ENCODE data around the gene ADGB. TPM values are rescaled to one million over a fixed set of nuclear protein-coding genes. Genes with fewer than 3 reads are reported as not detected.

ADGB gene
- total RNA-seq, 1 donor from 2014 or later = not detected

DNA sequence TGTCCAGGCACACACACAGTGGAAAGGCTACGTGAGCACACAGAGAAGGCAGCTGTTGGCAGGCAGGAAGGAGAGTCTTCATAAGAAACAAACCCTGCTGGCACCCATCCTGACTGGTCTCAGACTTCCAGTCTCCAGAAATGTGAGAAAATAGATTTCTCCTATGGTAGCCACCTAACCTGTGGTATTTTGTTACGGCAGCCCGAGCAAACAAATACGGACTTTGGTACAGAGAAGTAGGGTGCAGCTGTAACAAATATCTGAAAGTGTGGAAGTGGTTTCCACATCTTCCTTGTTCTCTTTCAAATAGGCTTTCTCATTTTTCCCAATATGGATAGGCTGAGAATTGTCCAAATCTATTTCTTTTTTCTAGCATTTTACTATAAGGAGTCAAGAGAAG, 94.6 kb downstream of the ADGB start:
- Histone ChIP-seq H3K27ac (ENCODE audit: low read depth, low read length) (no peak overlapping the region), H3K4me2 (ENCODE audit: low read length) (no peak overlapping the region), H3K27me3 (ENCODE audit: insufficient read depth, low read length) (no peaks in the 10 kb centered on the region), H2AFZ (ENCODE audit: low read depth, low read length) (no peak overlapping the region), H3K4me3 (ENCODE audit: insufficient read depth, low read depth, low read length) (no peak overlapping the region), H4K20me1 (ENCODE audit: insufficient read depth, low read length) (no peaks in the 10 kb centered on the region), H3K4me1 (ENCODE audit: insufficient read depth, low read length) (no peaks in the 10 kb centered on the region), H3K79me2 (ENCODE audit: insufficient read depth, low read length) (no peaks in the 10 kb centered on the region), H3K9me3 (ENCODE audit: insufficient read depth, low read depth, low read length) (no peaks in the 10 kb centered on the region), H3K9ac (ENCODE audit: low read length) (no peak overlapping the region), H3K36me3 (ENCODE audit: insufficient read depth, low read length) (no peaks in the 10 kb centered on the region)
- Mint-ChIP-seq H3K27me3 (ENCODE audit: low read depth, unreplicated experiment) (peaks cover 2% of the 10 kb centered on the region), H3K4me1 (ENCODE audit: low read depth, unreplicated experiment) (no peaks in the 10 kb centered on the region), H3K36me3 (ENCODE audit: low read depth, unreplicated experiment) (no peaks in the 10 kb centered on the region), H3K27ac (ENCODE audit: unreplicated experiment) (no peak overlapping the region), H3K4me3 (ENCODE audit: unreplicated experiment) (no peak overlapping the region), H3K9me3 (ENCODE audit: unreplicated experiment) (no peaks in the 10 kb centered on the region)
- FAIRE-seq (no peak), DNase-seq (ENCODE audit: low read depth) (no peak)
- TF ChIP-seq EZH2 (IDR thresholded peaks at IDR 0.05; ENCODE audit: insufficient read depth, low read length) = no peak
- TF ChIP-seq, protein P1, sequence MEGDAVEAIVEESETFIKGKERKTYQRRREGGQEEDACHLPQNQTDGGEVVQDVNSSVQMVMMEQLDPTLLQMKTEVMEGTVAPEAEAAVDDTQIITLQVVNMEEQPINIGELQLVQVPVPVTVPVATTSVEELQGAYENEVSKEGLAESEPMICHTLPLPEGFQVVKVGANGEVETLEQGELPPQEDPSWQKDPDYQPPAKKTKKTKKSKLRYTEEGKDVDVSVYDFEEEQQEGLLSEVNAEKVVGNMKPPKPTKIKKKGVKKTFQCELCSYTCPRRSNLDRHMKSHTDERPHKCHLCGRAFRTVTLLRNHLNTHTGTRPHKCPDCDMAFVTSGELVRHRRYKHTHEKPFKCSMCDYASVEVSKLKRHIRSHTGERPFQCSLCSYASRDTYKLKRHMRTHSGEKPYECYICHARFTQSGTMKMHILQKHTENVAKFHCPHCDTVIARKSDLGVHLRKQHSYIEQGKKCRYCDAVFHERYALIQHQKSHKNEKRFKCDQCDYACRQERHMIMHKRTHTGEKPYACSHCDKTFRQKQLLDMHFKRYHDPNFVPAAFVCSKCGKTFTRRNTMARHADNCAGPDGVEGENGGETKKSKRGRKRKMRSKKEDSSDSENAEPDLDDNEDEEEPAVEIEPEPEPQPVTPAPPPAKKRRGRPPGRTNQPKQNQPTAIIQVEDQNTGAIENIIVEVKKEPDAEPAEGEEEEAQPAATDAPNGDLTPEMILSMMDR (IDR thresholded peaks at IDR 0.05; ENCODE audit: insufficient read depth, low read depth, low read length) = no peak

DNA sequence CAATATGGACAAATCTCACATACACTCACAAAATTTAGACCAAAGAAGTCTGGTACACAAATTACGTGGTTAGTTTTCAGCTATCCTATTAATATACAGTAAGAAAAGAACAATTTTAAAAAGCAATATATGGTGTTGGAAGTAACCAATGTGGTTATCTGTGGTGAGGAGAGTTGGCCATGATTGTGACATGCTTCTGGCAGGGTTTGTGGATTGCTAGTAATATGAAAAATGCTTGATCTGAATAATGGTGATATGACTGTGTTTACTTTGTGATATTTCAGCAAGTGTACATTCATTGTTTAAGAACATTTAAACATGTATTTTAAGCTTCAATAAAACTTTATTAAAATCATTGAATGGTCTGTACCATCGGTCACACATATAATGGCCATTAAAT, 99.1 kb downstream of the ADGB start:
- Mint-ChIP-seq H3K4me1 (ENCODE audit: low read depth, unreplicated experiment) (no peaks in the 10 kb centered on the region), H3K36me3 (ENCODE audit: low read depth, unreplicated experiment) (no peaks in the 10 kb centered on the region), H3K9me3 (ENCODE audit: unreplicated experiment) (no peaks in the 10 kb centered on the region), H3K4me3 (ENCODE audit: unreplicated experiment) (no peak overlapping the region), H3K27ac (ENCODE audit: unreplicated experiment) (no peak overlapping the region), H3K27me3 (ENCODE audit: low read depth, unreplicated experiment) (peaks cover 2% of the 10 kb centered on the region)
- DNase-seq (ENCODE audit: low read depth) (peak; percentile 10), FAIRE-seq (no peak)
- Histone ChIP-seq H3K4me2 (ENCODE audit: low read length) (no peak overlapping the region), H3K79me2 (ENCODE audit: insufficient read depth, low read length) (no peaks in the 10 kb centered on the region), H2AFZ (ENCODE audit: low read depth, low read length) (no peak overlapping the region), H3K36me3 (ENCODE audit: insufficient read depth, low read length) (no peaks in the 10 kb centered on the region), H3K4me1 (ENCODE audit: insufficient read depth, low read length) (no peaks in the 10 kb centered on the region), H3K27me3 (ENCODE audit: insufficient read depth, low read length) (no peaks in the 10 kb centered on the region), H3K9ac (ENCODE audit: low read length) (no peak overlapping the region), H3K27ac (ENCODE audit: low read depth, low read length) (no peak overlapping the region), H3K4me3 (ENCODE audit: insufficient read depth, low read depth, low read length) (no peak overlapping the region), H4K20me1 (ENCODE audit: insufficient read depth, low read length) (no peaks in the 10 kb centered on the region), H3K9me3 (ENCODE audit: insufficient read depth, low read depth, low read length) (no peaks in the 10 kb centered on the region)
- TF ChIP-seq EZH2 (IDR thresholded peaks at IDR 0.05; ENCODE audit: insufficient read depth, low read length) = no peak
- TF ChIP-seq, protein P1 (IDR thresholded peaks at IDR 0.05; ENCODE audit: insufficient read depth, low read depth, low read length) = no peak

DNA sequence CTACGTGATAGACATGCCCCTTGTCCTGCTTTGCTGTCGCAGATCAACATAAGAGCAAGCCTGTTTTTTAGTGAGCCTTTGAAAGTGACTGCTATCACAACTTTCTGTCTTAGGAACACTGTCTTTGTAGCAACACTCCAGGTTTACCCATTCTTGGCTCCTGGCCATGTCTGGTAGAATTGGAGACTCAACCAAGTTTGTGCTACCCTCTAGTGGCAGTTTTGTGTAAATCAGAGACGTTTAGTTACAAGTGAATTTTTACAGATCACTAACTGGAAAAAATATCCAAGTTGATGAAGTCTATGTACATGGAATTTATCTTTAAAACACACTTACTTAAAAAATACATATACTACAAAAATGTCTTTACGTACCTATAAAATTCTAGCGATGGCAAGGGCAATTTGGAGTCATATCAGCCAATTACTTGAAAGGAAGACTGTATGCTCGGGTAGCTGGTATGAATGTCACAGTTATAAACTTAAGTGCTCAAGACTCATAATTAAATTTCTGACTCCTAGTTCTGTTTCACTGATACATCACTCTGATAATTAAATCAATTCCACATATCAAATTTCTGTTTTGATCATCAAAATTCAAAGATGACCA, 101.4 kb downstream of the ADGB start:
- no peak overlapping the region for H2AFZ ChIP-seq (ENCODE audit: low read depth, low read length)
- no peak overlapping the region for H3K9ac ChIP-seq (ENCODE audit: low read length)
- H3K79me2 ChIP-seq (ENCODE audit: insufficient read depth, low read length) = no peaks in the 10 kb centered on the region
- H3K9me3 Mint-ChIP-seq (ENCODE audit: unreplicated experiment) = no peaks in the 10 kb centered on the region
- DNase-seq (ENCODE audit: low read depth) (peak; percentile 65), FAIRE-seq (peak; percentile 99)
- no peak overlapping the region for H3K4me2 ChIP-seq (ENCODE audit: low read length)
- no peaks in the 10 kb centered on the region for H3K27me3 ChIP-seq (ENCODE audit: insufficient read depth, low read length)
- H3K9me3 ChIP-seq (ENCODE audit: insufficient read depth, low read depth, low read length) = no peaks in the 10 kb centered on the region
- no peaks in the 10 kb centered on the region for H3K4me1 ChIP-seq (ENCODE audit: insufficient read depth, low read length)
- H3K36me3 ChIP-seq (ENCODE audit: insufficient read depth, low read length) = no peaks in the 10 kb centered on the region
- no peak overlapping the region for H3K27ac ChIP-seq (ENCODE audit: low read depth, low read length)
- H3K36me3 Mint-ChIP-seq (ENCODE audit: low read depth, unreplicated experiment) = no peaks in the 10 kb centered on the region
- no peaks in the 10 kb centered on the region for H4K20me1 ChIP-seq (ENCODE audit: insufficient read depth, low read length)
- no peak overlapping the region for H3K27ac Mint-ChIP-seq (ENCODE audit: unreplicated experiment)
- no peaks in the 10 kb centered on the region for H3K27me3 Mint-ChIP-seq (ENCODE audit: low read depth, unreplicated experiment)
- H3K4me1 Mint-ChIP-seq (ENCODE audit: low read depth, unreplicated experiment) = no peaks in the 10 kb centered on the region
- no peak overlapping the region for H3K4me3 ChIP-seq (ENCODE audit: insufficient read depth, low read depth, low read length)
- TF ChIP-seq EZH2 (IDR thresholded peaks at IDR 0.05; ENCODE audit: insufficient read depth, low read length) = no peak
- TF ChIP-seq, protein P1 (IDR thresholded peaks at IDR 0.05; ENCODE audit: insufficient read depth, low read depth, low read length) = peak; percentile 78
- H3K4me3 Mint-ChIP-seq (ENCODE audit: unreplicated experiment) = no peak overlapping the region
